PFSK-1 (cell line): Measurements from ENCODE around the gene KLF9. TPM values are rescaled to one million over a fixed set of nuclear protein-coding genes. Genes with fewer than 3 reads are reported as not detected.

Experiments used
- FOXP2 ChIP-seq: optimal IDR thresholded peaks from 2 replicates; pipeline ENCODE3; 2011; ENCODE audit warnings: borderline replicate concordance, control low read depth, inconsistent platforms; ENCODE audit not compliant: insufficient read depth; ENCODE audit errors: extremely low read length, extremely low read depth
- POLR2AphosphoS5 ChIP-seq: IDR thresholded peaks from 2 replicates; pipeline ENCODE4 v1.6.1; 2012; ENCODE audit warnings: low read depth, mild to moderate bottlenecking, control low read depth, low read length, moderate library complexity
- REST ChIP-seq, 2 experiments: IDR thresholded peaks; 2 replicates each; pipeline versions ENCODE4 v1.6.1 to v1.8.0; 2011 to 2012; ENCODE audit warnings: low read depth in 2 of 2, low read length in 2 of 2, control low read depth in 1 of 2, inconsistent platforms in 1 of 2, mild to moderate bottlenecking in 1 of 2, moderate library complexity in 1 of 2; ENCODE audit not compliant: insufficient read depth in 1 of 2
- SIN3A ChIP-seq: IDR thresholded peaks from 2 replicates; pipeline ENCODE4 v1.6.1; 2012; ENCODE audit warnings: mild to moderate bottlenecking, low read length, moderate library complexity, borderline replicate concordance; ENCODE audit not compliant: insufficient read depth
- TAF1 ChIP-seq: IDR thresholded peaks from 2 replicates; pipeline ENCODE4 v1.6.1; 2012; ENCODE audit warnings: low read length, control low read depth, borderline replicate concordance; ENCODE audit not compliant: insufficient read depth
- polyA plus RNA-seq: library from polyadenylated mRNA; unstranded; fragments of >200 nt; gene quantifications from one replicate; pipeline ENCODE4 v1.2.1, GENCODE V29; 2012; ENCODE audit warnings: low read depth, missing spikeins; ENCODE audit not compliant: insufficient read length

The KLF9 gene
- polyA plus RNA-seq = 12.6 TPM

- peak; percentile 55 for TF ChIP-seq POLR2AphosphoS5
- peak; percentile 69; the same call in 1 of the 2 replicates for TF ChIP-seq SIN3A
- TF ChIP-seq REST (IDR thresholded peaks at IDR 0.05; ENCODE audit: insufficient read depth in 1 of 2, low read depth in 2 of 2, low read length in 2 of 2) = no peak
- TF ChIP-seq TAF1 = peak; percentile 81; the same call in 1 of the 2 replicates
- TF ChIP-seq FOXP2 = no peak
Measured at GRCh38 chr9:70413799-70414775, at the start of gene KLF9. TSS of gene KLF9 (minus strand) at chr9:70414657. CDS start at chr9:70413363, 1,294 bp downstream.

GRCh38 chr9:70463877-70464276 is 49.4 kb upstream of the KLF9 start:
- no peak for TF ChIP-seq TAF1

- TF ChIP-seq REST (IDR thresholded peaks at IDR 0.05; ENCODE audit: insufficient read depth in 1 of 2, low read depth in 2 of 2, low read length in 2 of 2) (no peak), POLR2AphosphoS5 (no peak)
Measured at GRCh38 chr9:70462300-70462699, 47.8 kb upstream of the KLF9 start.

GRCh38 chr9:70457235-70457634 is 42.8 kb upstream of the KLF9 start:
- TF ChIP-seq FOXP2 (no peak), SIN3A (no peak)

- TF ChIP-seq FOXP2 (no peak), TAF1 (no peak), POLR2AphosphoS5 (no peak), REST (IDR thresholded peaks at IDR 0.05; ENCODE audit: insufficient read depth in 1 of 2, low read depth in 2 of 2, low read length in 2 of 2) (no peak)
Measured at GRCh38 chr9:70455993-70456704, 41.7 kb upstream of the KLF9 start.

GRCh38 chr9:70452365-70452764 is 37.9 kb upstream of the KLF9 start:
- TF ChIP-seq SIN3A = no peak
- no peak for TF ChIP-seq TAF1
- TF ChIP-seq FOXP2 = no peak
- TF ChIP-seq POLR2AphosphoS5 = no peak
